DMS 273 (cell line): ENCODE data around the gene TEX2.

Source experiments
- DNase-seq: peaks from one replicate; lab custom pipeline; 2025; ENCODE audit not compliant: unreplicated experiment; lab: John Stamatoyannopoulos, UW

Gene TEX2

DNA sequence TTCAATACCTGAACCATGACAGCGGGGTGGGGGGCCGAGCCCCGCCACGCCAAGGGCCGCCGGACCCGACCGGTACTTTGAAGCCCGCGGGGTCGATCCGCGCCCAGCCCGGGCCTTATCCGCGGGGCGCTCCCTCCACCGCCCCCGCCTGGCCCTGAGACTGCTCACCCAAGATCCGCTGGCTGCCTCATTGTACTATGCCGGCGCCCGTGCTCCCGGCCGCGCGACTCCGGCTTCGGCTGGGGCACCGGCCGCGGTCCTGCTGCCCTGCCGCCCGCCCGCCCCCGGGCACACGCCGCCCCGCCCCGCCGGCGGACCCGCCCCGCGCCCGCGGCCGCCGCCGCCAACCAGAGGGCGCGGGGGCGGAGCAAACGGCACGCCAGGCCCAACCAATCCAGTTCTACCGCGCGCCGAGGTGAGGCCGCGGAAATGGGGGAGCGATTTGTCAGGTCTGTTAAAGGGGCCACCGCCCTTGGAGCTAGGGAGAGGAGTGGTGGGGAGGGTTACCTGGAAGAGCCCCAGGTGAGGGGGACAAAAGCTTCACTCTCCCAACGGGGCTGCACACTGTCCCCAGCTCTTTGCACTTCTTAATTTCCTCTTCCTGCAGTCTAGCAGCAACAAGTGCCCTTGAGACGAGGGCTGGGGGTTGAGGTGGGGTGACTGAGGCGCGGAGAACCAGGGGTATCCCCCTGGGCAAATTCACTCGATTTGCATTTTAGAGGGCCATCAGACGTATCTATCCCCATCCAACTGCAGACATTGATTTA lies at the start of gene TEX2:
TEX2 (minus strand) TSS at position 261 of the 767 bp plus-strand sequence. CDS start 49,043 bp downstream, outside the sequence.
- DNase-seq: peak; percentile 96

- peak; percentile 48 for DNase-seq
Measured at GRCh38 chr17:64309710-64310109, 46.6 kb upstream of the TEX2 start.

DNA sequence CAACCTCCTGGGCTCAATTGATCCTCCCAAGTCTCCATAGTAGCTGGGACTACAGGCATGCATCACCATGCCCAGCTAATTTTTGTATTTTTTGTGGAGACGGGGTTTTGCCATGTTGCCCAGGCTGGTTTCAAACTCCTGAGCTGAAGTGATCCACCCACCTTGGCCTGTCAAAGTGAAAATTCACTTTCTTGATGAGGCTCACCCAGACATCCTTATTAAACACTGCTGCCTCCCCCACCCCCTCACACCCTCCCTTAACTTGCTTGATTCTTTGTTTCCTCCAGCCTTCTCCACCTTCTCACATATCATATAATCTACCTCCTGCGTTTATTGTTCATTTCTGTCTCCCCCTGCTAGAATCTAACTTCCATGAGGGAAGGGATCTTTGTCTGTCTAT lies 46.0 kb upstream of the TEX2 start:
- DNase-seq: no peak

- DNase-seq: peak; percentile 82
Measured at GRCh38 chr17:64306850-64307463, 43.9 kb upstream of the TEX2 start.

- no peak for DNase-seq
Measured at GRCh38 chr17:64304551-64304950, 41.5 kb upstream of the TEX2 start.

DNA sequence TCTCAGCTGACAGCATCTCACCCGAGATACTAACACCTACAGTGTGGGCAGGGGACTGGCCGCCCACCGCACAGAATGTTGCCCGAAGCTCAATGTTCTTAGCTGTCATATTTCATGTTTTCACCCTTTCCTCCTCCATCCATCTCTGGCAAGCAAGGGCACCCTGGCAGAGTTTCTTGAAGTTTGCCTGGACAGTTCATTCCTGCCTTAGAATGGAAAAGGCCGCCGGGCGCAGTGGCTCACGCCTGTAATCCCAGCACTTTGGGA lies 37.6 kb upstream of the TEX2 start:
- DNase-seq: no peak

DNA sequence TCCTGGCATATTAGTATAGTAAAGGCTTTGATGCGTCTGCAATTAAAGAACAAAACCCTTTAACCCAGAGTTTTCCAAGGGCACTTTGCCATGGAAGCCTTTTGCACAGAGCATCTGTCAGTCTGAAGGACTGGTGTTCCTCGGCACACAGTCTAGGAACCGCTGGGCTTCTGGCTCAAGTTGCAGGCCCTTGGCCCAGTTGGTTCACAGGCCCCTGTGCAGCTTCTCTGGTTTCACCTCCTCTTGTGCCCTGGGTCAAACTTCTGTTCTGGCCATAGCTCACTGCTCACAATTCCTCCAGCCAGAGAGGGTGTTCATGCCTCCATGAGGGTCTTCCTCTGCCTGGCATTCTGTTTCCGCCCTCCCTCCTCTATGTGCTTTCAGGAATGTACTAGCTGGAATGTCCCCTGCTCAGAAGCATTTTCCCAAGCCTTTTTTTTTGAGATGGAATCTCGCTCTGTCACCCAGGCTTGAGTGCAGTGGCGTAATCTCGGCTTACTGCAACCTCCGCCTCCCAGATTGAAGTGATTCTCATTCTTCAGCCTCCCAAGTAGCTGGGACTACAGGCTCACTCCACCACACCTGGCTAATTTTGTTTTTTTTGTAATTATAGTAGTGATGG lies 34.5 kb upstream of the TEX2 start:
- DNase-seq: no peak

GRCh38 chr17:64296246-64296645 lies 33.2 kb upstream of the TEX2 start:
- no peak for DNase-seq

DNA sequence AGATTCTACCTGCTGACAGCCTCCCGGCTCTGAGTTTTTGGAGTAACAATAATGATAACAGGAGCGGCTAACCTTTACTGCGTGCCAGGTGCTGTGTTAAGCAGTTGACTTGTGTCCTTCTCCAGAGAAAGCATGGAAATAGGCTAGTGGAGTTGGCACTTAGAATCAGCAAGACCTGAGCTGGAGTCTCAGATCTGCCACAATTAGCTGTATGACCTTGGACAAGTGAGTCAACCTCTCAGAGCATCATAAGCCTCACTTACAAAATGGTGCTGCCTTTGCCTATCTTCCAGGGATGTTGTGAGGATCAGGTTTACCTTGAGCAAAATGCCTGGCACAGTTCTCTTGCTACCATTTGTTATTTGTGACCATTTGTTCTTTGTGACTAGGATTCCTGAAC lies 32.1 kb upstream of the TEX2 start:
- no peak for DNase-seq

DNA sequence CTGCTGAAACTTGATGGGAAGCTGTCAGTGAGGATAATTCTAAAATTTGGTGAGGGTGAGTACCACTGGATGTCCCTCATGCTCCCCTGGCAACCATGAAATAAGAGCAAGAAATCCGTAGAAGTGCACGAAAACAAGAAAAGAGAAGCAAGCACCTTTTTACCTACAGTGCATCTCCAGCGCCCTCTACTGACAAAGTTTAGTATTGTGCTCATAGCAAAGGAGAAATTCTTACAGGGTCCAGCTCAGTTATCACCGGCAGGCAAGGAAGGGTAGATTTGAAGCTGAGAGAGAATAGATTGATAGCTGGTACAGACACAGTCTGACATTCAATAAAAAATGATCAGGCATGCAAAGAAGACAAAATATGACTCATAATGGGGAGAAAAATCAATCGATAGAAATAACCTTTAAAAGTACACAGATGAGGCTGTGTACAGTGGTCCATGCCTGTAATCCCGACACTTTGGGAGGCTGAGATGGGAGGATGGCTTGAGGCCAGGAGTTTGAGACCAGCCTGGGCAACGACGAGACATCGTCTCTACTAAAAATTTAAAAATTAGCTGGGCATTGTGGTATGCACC lies 28.3 kb upstream of the TEX2 start:
- DNase-seq: peak; percentile 63

GRCh38 chr17:64289741-64290141 lies 26.7 kb upstream of the TEX2 start:
- DNase-seq: no peak

DNA sequence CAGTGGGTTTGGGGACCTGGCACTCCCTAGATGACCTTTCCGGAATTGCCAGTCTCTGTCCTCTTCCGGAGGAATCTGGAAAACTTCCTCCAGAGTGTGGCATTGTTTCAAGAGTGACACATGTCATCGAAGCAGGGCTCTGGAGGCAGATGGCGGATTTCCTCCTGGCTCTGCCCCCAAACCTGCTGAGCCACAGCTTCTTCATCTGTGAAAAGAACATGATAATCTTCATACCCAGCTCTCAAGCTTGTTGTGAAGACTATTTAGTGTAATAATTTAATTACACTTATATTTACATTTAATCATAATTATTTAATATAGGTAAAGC lies 19.7 kb upstream of the TEX2 start:
- peak; percentile 47 for DNase-seq

GRCh38 chr17:64281962-64282752 lies 19.1 kb upstream of the TEX2 start:
- peak; percentile 85 for DNase-seq

DNA sequence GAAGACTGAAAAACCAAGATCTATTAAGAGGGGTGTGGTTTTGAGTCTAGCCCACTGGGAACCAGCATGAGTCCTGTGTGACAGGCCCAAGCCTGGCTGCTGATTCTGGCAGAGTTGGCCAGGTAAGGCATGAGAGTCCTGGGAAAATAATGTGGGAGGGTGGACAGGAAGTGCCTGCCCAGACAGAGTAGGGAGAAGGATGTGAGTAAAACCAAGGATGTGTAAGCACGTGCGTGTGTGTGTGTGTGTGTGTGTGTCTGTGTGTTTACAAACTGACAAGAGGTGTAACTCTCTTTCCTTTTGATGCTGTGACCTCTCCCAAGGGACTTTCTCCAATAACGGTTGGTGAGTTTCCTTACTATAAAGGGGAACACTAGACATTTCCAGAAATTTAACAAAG lies 15.6 kb upstream of the TEX2 start:
- no peak for DNase-seq

GRCh38 chr17:64277831-64278562 lies 14.9 kb upstream of the TEX2 start:
- DNase-seq: no peak

GRCh38 chr17:64276961-64277505 lies 14.0 kb upstream of the TEX2 start:
- DNase-seq: no peak

DNA sequence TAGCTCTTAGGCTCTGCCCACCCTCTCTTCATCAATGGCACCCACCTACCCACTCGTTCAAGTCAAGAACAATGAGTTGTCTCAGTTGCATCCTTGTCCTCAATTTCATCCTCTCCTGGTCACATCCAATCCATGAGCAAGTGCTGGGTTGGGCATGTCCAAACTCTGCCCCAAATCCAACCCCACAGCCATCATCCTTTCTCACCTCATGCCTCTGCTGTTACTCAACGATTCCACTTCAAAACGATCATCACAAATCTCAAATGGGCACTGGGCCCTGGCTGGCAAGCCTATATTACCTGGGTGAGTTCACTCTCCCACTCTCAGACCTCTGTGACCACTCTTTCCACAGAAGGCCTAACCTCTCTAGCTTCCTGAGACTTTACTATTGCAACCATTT lies 12.0 kb upstream of the TEX2 start:
- no peak for DNase-seq

DNA sequence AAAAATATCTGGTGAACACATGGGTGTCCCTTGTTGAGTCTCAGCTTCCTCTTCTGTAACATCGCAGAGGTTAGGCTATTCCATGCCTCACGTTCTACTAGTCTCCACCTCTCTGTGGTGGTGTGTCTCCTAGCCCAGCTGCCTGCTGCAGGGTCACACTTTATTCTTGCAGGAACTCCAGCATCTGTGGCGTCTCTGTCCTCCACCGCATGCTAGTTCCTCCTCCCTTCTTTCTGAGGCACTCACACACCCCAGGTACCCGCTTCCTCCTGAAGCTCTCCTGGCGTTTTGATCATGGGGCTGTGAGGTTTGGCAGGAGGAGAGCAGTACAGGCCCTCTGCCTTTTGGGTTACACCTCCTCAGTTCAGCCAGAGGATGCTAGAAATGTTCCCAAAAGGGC lies 9.9 kb upstream of the TEX2 start:
- no peak for DNase-seq

GRCh38 chr17:64270885-64271284 lies 7.8 kb upstream of the TEX2 start:
- DNase-seq: no peak
